Ramos (cell line): ENCODE data around the gene STRN3.
"Not testable (repeated sequence)": the region's sequence is repeated elsewhere in the genome, so short reads cannot be mapped to it uniquely, and the experiment has no call there.

ENCODE experiments used
- in situ Hi-C: fragments of 300-500 bp; cut with MboI; formaldehyde crosslinking; loops from one replicate; pipeline ENCODE4 v1.14.3; 2022; ENCODE audit warnings: low sequenced_read_pairs; ENCODE audit not compliant: unreplicated experiment

The STRN3 gene

DNA sequence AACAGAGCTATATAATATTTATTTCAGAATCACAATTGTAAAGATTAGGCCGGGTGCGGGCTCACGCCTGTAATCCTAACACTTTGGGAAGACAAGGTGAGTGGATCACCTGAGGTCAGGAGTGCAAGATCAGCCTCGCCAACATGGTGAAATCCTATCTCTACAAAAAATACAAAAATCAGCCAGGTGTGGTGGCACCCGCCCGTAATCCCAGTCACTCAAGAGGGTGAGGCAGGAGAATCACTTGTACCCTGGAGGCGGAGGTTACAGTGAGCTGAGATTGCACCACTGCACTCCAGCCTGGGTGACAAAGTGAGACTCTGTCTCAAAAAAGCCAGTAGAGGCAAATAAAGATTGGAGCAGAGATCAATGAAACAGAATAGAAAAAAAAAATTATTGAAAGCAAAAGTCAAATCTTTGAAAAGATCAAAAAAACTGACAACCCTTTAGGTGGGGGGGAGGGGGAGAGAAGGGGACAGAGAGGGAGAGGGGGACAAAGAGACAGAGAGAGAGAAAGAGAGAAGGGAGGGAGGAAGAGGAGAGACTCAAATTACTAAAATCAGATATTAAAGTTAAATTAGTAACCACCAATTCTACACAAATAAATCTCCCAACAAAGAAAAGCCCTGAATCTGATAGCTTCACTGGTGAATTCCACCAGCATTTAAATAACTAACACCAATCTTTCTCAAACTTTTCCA, 53.1 kb downstream of the STRN3 start:
- in situ Hi-C loops: loop anchor here (10.0 kb wide), 1 partner anchor 112 kb away; no protein-coding TSS in a partner anchor

DNA sequence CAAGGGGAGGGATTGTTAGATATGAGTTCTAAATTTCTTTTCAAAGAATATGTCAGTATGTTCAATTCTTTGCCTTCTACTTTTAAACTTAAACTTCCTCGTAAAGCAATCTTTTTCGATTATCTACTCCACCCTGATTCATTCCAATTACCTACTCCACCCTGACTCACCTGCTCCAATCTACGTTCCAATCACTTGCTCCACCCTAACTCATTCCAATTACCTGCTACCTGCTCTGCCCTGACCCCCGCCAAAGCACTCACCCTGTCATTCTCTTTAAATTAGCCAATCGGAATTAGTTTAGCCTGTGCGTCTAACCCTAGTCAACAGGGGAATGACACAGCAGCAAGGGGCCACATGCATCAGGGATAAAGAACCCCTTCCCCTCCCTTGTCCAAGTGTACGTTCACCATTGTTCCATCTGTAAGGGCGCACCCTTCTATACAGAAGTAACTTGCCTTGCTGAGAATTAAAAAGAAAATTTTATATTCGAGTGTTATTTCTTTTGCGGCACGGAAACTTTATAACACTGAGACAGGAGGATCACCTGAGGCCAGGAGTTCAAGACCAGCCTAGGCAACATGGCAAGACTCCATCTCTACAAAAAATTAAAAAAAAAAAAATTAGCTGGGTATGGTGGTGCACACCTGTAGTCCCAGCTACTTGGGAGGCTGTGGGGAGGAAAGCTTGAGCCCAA, 54.0 kb downstream of the STRN3 start:
- in situ Hi-C loops: loop anchor here (10.0 kb wide), 1 partner anchor 113 kb away; no protein-coding TSS in a partner anchor

DNA sequence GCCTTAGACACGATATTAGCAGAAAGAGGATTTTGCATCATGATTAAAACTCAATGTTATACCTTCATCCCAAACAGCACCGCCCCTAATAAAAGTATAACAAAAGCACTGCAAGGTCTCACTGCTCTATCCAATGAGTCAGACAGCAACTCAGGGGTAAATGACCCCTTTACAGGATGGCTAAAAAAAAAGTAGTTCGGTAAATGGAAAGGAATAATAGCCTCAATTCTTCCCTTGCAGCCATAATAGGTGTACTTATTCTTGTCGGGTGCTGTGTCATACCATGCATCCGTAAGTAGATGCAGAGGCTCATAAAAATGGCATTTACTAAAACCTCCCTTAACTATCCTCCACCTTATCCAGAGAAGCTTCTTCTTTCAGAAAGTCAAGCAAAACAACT, 54.6 kb downstream of the STRN3 start:
- in situ Hi-C loops: loop anchor here (10.0 kb wide), 1 partner anchor 113 kb away; no protein-coding TSS in a partner anchor

DNA sequence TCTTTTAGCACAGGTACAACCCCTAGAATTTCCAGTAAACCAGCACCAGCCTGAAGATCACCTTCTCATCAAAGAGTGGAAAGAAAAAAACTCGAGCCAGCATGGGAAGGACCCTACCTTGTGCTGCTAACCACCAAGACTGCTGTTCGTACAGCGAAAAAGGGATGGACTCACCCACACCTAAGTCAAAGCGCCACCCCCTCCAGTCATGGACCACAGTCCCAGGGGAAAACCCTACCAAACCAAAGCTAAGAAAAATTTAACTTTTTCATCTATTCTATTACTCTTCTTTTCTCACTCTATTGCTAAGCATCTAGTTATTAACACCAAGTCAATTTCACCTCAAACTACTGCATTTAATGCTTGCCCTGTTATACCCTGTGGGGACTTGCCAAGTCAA, 56.4 kb downstream of the STRN3 start:
- in situ Hi-C loops: loop anchor here (10.0 kb wide), 1 partner anchor 115 kb away; no protein-coding TSS in a partner anchor

DNA sequence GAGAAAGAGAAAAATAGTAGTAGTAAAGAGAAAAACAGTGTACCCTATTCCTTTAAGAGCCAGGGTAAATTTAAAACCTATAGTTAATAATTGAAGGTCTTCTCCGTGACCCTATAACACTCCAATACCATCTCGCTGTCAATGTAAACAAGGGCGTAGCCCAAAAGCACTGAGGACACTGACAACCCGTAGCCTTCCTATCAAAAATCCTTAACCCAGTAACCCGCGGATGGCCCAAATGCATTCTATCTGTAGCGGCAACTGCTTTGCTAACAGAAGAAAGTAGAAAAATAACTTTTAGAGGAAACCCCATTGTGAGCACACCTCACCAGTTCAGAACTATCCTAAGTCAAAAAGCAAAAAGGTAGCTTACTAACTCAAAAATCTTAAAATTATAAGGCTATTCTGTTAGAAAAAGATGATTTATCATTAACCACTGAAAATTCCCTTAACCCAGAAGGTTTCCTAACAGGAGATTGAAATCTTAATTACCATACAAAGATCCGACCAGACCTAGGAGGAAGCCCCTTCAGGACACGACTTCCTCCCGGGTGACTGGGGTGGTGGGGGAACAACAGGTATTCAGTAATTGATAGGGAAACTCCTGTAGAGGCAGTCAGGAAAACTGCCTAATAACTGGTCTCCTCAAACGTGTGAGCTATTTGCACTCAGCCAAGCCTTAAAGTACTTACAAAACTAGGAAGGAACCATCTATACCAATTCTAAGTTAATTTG, 58.6 kb downstream of the STRN3 start:
- in situ Hi-C loops: not testable (repeated sequence)

DNA sequence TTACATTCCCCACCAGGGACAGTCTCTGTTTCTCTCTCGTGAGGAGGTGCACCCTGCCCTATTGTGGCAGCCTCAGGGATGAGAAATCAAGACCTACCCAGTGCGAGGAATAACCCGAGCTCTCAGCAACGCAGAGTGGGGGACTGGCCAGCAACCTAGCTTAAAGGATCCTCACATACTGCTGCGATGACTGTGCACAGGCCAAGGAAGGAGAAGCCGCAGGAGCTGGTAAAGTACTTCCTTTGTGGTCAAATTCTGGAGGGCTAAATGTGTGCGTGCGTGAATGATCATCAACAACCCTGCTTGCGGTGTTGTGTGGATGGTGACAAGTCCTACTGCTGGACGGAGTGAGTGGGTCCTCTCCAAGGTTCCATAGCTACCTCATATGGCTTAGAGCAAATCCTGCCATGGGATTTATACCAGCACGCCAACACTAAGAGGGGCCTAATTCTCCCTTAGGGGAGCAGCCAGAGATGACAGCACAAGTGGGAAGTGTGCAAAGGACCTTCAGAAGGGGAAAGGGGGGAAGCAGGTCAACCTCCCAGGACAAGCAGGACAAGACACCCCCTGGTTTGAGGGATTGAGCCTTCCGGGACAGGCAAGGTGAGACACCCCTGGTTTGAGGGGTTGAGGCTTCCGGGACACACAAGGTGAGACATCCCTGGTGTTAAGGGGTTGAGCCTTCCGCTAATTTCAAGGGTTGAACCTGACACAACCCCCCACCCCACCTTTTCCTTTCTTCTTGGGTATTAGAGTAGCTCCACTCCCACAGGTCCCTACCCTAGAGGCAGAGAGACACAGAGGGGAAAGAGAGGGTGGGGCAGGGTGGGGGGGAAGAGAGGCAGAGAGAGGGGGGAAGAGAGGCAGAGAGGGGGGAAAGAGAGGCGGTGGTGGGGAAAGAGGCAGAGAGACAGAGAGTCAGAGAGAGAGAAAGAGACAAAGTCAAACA, 59.5 kb downstream of the STRN3 start:
- in situ Hi-C loops: no loop called here

DNA sequence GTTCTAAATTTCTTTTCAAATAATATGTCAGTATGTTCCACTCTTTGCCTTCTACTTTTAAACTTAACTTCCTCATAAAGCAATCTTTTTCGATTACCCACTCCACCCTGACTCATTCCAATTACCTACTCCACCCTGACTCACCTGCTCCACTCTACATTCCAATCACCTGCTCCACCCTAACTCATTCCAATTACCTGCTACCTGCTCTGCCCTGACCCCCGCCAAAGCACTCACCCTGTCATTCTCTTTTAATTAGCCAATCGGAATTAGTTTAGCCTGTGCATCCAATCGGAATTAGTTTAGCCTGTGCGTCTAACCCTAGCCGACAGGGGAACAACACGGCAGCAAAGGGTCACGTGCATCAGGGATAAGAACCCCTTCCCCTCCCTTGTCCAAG, 60.3 kb downstream of the STRN3 start:
- in situ Hi-C loops: not testable (repeated sequence)

DNA sequence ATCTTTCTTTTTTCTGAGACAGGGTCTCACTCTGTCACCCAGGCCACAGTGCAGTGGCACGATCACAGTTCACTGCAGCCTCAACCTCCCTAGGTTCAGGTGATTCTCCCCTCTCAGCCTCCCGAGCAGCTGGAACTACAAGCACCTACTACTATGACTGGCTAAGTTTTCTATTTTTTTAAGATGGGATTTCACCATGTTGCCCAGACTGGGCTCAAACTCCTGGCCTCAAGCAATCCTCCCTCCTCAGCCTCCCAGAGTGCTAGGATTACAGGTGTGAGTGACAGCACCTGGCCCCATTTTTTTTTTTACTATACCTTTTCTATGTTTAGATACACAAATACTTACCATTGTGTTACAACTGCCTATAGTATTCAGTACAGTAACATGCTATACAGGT, 63.6 kb downstream of the STRN3 start:
- in situ Hi-C loops: not testable (repeated sequence)

DNA sequence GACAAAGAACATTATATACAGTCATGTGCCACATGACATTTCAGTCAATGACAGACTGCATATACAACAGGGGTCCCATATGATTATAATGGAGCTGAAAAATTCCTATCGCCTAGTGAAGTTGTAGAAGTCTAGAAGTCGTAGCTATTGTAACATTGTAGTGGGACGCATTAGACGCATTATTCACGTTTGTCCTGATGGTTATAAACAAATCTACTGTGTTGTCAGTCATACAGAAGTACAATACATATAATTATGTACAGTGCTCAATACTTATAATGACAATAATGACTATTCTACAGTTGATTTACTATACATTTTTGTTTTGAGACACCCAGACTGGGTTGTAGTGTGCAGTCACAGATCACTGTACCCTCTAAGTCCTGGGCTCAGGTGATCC, 64.8 kb downstream of the STRN3 start:
- in situ Hi-C loops: no loop called here

DNA sequence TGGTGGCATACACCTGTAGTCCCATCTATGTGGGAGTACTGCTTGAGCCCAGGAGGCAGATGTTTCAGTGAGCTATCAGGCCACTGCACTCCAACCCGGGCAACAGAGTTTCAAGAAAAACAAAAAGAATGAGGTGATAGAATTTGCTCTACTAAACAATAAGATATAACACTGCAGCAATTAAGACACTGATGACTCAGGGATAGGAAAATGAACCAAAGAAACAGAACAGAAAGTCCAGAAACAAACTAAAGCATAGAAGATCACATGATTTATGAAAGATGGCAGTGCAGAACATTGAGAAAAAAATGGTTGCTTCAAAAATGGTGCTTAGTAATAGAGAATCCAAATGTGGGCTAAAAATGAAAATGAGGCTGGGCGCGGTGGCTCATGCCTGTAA, 66.0 kb downstream of the STRN3 start:
- in situ Hi-C loops: no loop called here

DNA sequence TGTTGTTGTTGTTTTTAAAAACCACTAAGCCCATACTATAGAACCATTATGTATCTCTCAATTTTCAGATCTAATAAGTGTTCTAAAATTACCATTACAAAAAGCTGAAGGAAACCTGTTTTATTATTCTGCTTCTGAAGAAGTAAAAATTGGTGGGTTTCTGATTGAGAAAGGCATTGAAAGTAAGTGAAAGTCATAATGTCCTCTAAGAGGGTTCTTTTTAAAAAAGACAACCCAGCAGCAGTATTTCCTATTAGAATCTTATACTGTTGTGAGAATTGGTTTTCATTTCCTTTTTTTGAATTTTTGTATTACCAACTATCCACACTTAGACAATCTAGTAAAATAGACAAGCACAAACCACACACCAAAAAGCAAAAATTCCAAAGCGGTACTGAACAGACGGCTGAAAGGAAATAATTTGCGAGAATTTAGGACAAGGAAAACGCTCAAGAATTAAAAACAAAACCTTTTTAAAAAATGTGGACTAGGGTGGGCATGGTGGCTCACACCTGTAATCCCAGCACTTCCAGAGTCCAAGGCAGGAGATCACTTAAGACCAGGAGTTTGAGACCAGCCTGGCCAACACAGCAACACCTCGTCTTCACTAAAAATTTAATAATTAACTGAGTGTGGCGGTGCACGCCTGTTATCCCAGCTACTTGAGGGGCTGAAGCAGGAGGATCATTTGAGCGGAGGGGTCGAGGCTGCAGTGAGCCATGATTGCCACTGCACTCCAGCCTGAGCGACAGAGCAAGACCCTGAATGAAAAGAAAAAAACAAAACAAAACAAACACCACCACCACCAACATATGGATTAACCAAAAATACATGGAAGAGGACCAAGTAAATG, 67.4 kb downstream of the STRN3 start:
- in situ Hi-C loops: no loop called here

DNA sequence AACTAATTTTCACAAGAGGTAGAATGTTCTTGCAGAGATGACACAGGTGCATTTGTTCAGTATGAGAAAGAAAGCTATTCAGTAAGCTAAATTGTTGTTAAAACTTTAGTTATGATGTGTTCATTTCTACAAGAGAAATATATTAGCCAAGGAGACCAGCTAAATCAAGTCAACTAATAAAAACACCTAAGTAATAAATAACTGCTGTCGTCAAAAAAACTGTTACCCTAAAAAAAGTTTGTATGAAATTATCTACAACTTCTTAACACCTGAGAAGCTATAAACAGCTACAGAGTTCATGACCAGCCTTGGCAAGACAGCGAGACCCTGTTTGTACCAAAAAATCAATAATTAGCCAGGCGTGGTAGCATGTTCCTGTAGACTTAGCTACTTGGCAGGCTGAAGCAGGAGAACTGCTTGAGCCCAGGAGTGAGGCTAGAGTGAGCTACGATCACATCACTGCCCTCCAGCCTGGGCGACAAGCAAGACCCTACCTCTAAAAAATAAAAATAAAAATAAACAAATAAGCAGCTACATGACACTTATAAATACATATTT, 68.3 kb downstream of the STRN3 start:
- in situ Hi-C loops: no loop called here

DNA sequence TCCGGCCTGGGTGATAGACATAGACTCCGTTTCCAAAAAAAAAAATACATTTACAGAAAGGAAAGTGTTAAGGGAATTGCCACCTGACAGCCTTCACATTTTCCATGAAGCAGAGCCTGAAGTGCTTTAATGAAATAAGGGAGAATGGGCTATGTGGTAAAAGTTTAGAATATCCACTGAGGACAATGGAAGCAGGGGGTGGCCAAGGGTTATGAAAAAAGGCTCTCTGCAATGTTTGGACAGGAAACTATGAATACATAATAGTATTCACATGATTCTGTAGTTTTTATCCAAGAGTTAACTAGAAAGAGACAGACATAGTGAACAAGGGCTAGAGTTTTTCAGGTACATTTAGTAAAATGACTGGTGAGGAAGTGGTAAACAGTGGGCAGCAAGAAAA, 76.5 kb downstream of the STRN3 start:
- in situ Hi-C loops: no loop called here

DNA sequence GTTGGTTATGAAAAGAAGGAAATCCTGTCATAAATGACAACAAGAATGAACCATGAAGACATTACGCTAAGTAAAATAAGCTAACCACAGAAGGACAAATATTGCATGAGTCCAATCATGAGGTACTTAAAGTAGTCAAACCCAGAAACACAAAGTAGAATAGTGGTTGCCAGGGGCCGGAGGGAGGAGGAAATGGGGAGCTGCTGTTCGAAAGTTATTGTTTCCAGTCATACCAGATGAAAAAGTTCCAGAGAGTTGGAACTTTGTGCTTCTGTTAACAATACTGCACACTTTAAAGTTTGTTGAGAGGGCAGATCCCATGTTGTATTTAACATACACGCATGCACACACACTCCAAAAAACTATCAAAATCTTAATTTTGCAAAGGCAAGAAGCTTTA, 82.5 kb downstream of the STRN3 start:
- in situ Hi-C loops: no loop called here

DNA sequence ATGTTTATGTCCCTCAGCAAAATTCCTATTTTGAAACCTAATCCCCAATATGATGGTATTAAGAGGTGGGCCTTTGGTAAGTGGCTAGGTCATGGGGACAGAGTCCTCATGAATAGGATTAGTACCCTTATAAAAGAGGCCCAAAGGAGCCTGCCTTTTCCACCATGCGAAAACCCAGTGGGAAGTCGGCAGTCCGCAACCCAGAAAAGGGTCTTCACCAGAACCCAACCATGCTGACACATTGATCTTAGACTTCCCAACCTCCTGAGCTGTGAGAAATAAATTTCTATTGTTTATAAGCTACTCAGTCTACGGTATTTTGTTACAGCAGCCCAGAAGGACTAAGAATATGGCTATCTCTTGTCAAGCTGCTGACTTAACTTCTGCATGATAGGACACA, 85.3 kb downstream of the STRN3 start:
- in situ Hi-C loops: no loop called here

DNA sequence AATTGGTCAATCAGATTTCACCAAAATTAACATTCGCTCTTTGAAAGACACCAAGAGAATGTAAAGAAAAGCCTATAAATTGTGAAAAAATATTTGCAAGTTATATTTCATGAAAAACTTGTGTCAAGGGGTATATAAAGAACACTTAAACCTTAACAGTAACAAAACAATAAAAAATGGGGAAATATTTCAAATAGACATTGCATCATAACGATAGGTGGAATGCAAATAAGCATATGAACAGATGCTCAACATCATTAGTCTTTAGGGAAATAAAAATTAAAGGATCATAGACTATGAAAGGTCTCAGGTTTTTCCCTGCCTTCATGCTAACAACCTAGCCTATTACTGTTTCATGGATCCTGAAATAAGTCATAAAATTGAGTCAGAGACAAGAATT, 87.6 kb downstream of the STRN3 start:
- in situ Hi-C loops: no loop called here

DNA sequence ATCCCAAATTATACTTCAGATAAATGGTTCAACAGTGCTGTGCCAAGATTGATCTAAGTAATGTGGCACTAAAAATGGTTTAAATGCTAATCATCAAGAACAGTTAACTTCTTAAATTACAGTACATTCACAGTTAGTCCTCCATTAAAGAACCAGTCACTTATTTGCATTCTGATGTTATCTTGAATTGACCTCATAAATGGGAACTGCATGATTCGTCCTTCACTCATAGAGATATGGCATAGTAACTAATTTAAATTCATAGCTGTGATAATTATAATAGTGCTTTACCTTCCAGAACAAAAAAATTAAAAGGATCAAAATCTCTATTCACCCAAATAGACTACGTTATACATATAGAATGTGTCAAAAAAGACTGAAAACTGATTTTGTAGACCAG, 90.7 kb downstream of the STRN3 start:
- in situ Hi-C loops: no loop called here

DNA sequence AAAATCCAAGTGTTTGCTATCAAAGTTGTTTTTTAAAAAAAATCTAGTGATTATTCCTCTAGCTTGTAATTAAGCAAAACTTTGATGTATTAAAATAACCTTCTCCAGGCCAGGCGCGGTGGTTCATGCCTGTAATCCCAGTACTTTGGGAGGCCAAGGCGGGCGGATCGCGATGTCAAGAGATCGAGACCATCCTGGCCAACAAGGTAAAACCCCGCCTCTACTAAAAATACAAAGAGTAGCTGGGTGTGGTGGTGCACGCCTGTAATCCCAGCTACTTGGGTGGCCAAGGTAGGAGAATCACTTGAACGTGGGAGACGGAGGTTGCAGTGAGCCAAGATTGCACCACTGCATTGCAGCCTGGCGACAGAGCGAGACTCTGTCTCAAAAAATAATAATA, 92.2 kb downstream of the STRN3 start:
- in situ Hi-C loops: not testable (repeated sequence)

DNA sequence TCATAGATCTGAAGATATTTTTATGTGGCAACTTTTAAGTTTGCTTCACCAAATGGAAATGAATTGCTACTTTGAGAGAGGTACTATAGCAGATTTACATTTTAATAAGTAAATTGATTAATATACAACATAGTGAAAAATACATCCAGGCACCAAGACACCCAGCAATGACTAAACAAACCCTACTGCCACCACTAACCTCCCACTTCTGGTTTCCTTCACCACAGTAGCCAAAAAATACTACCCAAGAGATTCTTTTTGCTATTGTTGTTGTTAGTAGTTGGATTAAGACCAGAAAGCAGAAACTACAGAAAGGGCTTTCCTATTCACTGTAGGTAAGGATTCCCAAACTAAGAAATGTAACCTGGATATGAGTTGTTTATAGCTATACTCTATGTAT, 97.7 kb downstream of the STRN3 start:
- in situ Hi-C loops: no loop called here
